HCT116 (cell line): ENCODE measurements around the gene CMIP. TPM values are rescaled to one million over a fixed set of nuclear protein-coding genes. Genes with fewer than 3 reads are reported as not detected.

ENCODE experiments used
- ATAC-seq: fragments of 200-7000 bp; cut with Tn5 transposase; 2 replicates; pipeline ENCODE4 v1.9.1; 2020; ENCODE audit warnings: mild to moderate bottlenecking, moderate library complexity
- BruUV-seq: library from RNA; stranded (reverse); fragments of 400-500 nt; replicated peaks from 2 replicates; lab custom pipeline; 2021; lab: Mats Ljungman, UMichigan
- CTCF ChIA-PET: fragments of 300-600 bp; sonication (Branson Sonifier 250); formaldehyde crosslinking; loops from one replicate; lab custom pipeline; 2021; ENCODE audit warnings: antibody characterized with exemption; lab: Charles Lee
- POLR2A ChIA-PET: fragments of 300-600, 350-600 bp; sonication (Branson Sonifier 250); formaldehyde crosslinking; loops from one replicate; lab custom pipeline; 2021; ENCODE audit warnings: antibody characterized with exemption; lab: Charles Lee
- RAD21 ChIA-PET, 2 experiments: fragments of 300-600 bp; sonication (Branson Sonifier 250); formaldehyde crosslinking; loops; one replicate each; lab custom pipeline; 2023; ENCODE audit warnings: low total read pairs in 2 of 2; ENCODE audit not compliant: uncharacterized antibody in 2 of 2, unreplicated experiment in 2 of 2, low non-redundant PET in 1 of 2; lab: Charles Lee
- DNase-seq: peaks from one replicate; pipeline ENCODE4 v3.0.0-alpha.2; 2010; ENCODE audit warnings: low read depth, low spot score
- H2AFZ ChIP-seq: fragments of 200-600 bp; shearing (Covaris generic), sonication (generic); 2 replicates; pipeline ENCODE4 v1.6.1; 2017; ENCODE audit warnings: low read depth, mixed run types, mixed read lengths, antibody characterized with exemption, low read length; ENCODE audit not compliant: poor library complexity, severe bottlenecking
- H3K27ac ChIP-seq: 2 replicates; pipeline ENCODE4 v1.5.1; 2012; ENCODE audit warnings: low read depth, low read length
- H3K27me3 ChIP-seq: fragments of 200-600 bp; sonication (generic); 2 replicates; pipeline ENCODE4 v1.6.1; 2016; ENCODE audit warnings: mixed run types, low read length, mixed read lengths; ENCODE audit not compliant: insufficient read depth
- H3K36me3 ChIP-seq, 2 experiments: fragments of 200-500 bp in 1 of 2; fragments of 200-600 bp in 1 of 2; sonication (Bioruptor generic) in 1 of 2; sonication (generic) in 1 of 2; 2 replicates each; pipeline versions ENCODE4 v1.5.1 to v1.6.1; 2014 to 2016; ENCODE audit warnings: low read length in 2 of 2, inconsistent platforms in 1 of 2, mixed read lengths in 1 of 2, mixed run types in 1 of 2; ENCODE audit not compliant: insufficient read depth in 2 of 2, control insufficient read depth in 1 of 2
- H3K4me1 ChIP-seq, 2 experiments: fragments of 200-600 bp in 1 of 2; sonication (generic) in 1 of 2; 2 replicates each; pipeline versions ENCODE4 v1.5.1 to v1.6.1; 2012 to 2017; ENCODE audit warnings: low read length in 2 of 2, inconsistent platforms in 1 of 2, mild to moderate bottlenecking in 1 of 2, mixed read lengths in 1 of 2, mixed run types in 1 of 2, moderate library complexity in 1 of 2; ENCODE audit not compliant: insufficient read depth in 2 of 2, control insufficient read depth in 1 of 2
- H3K4me2 ChIP-seq: fragments of 200-600 bp; sonication (generic); 2 replicates; pipeline ENCODE4 v1.6.1; 2017; ENCODE audit warnings: mixed run types, low read length, mixed read lengths
- H3K4me3 ChIP-seq, 2 experiments: fragments of 200-600 bp in 1 of 2; sonication (generic) in 1 of 2; replicated peaks in 1 of 2; 2 replicates each; pipeline ENCODE4 v1.5.1; 2011 to 2016; ENCODE audit warnings: low read length in 2 of 2, control low read depth in 1 of 2, low read depth in 1 of 2, mild to moderate bottlenecking in 1 of 2, mixed read lengths in 1 of 2, mixed run types in 1 of 2
- H3K79me2 ChIP-seq: fragments of 200-600 bp; sonication (generic); 2 replicates; pipeline ENCODE4 v1.6.1; 2017; ENCODE audit warnings: mild to moderate bottlenecking, mixed run types, low read length, moderate library complexity, mixed read lengths; ENCODE audit not compliant: insufficient read depth
- H3K9ac ChIP-seq: fragments of 200-600 bp; sonication (generic); 2 replicates; pipeline ENCODE4 v1.6.1; 2016; ENCODE audit warnings: low read length, mixed read lengths
- H3K9me2 ChIP-seq: fragments of 200-600 bp; sonication (generic), shearing (Covaris generic); 2 replicates; pipeline ENCODE4 v1.6.1; 2017; ENCODE audit warnings: mixed run types, mild to moderate bottlenecking, moderate library complexity; ENCODE audit not compliant: insufficient read depth
- H3K9me3 ChIP-seq, 2 experiments: fragments of 200-500 bp in 1 of 2; fragments of 200-600 bp in 1 of 2; sonication (Bioruptor generic) in 1 of 2; sonication (generic) in 1 of 2; 2 replicates each; pipeline ENCODE4 v1.6.1; 2014 to 2017; ENCODE audit warnings: low read length in 2 of 2, mixed read lengths in 2 of 2, inconsistent platforms in 1 of 2, low read depth in 1 of 2, mild to moderate bottlenecking in 1 of 2, mixed run types in 1 of 2, moderate library complexity in 1 of 2; ENCODE audit not compliant: control insufficient read depth in 1 of 2, insufficient read depth in 1 of 2
- H4K20me1 ChIP-seq: fragments of 200-600 bp; sonication (generic), shearing (Covaris generic); 2 replicates; pipeline ENCODE4 v1.6.1; 2017; ENCODE audit warnings: mixed run types, mild to moderate bottlenecking, moderate library complexity; ENCODE audit not compliant: insufficient read depth
- ATF3 ChIP-seq: IDR thresholded peaks from 2 replicates; pipeline ENCODE4 v1.6.1; 2012
- CBX3 ChIP-seq: IDR thresholded peaks from 2 replicates; pipeline ENCODE4 v1.6.1; 2012; ENCODE audit warnings: low read depth
- CEBPB ChIP-seq: IDR thresholded peaks from 2 replicates; pipeline ENCODE4 v1.6.1; 2012; ENCODE audit warnings: low read depth
- EGR1 ChIP-seq: IDR thresholded peaks from 2 replicates; pipeline ENCODE4 v1.6.1; 2012; ENCODE audit warnings: low read depth
- EZH2 ChIP-seq: fragments of 200-600 bp; sonication (generic); IDR thresholded peaks from 2 replicates; pipeline ENCODE4 v1.6.1; 2017; ENCODE audit warnings: antibody characterized with exemption, mixed run types
- EZH2phosphoT487 ChIP-seq: fragments of 200-600 bp; IDR thresholded peaks from 2 replicates; pipeline ENCODE4 v1.6.1; 2018; ENCODE audit warnings: antibody characterized with exemption, borderline replicate concordance
- FOSL1 ChIP-seq: IDR thresholded peaks from 2 replicates; pipeline ENCODE4 v1.6.1; 2012; ENCODE audit warnings: low read depth
- MAX ChIP-seq: IDR thresholded peaks from 2 replicates; pipeline ENCODE4 v1.6.1; 2012
- POLR2AphosphoS5 ChIP-seq: IDR thresholded peaks from 2 replicates; pipeline ENCODE4 v1.6.1; 2011; ENCODE audit warnings: mild to moderate bottlenecking, low read depth, low read length, moderate library complexity
- RAD21 ChIP-seq: IDR thresholded peaks from 2 replicates; pipeline ENCODE4 v1.6.1; 2012; ENCODE audit warnings: low read depth, mild to moderate bottlenecking
- REST ChIP-seq: IDR thresholded peaks from 2 replicates; pipeline ENCODE4 v1.6.1; 2012; ENCODE audit warnings: low read depth
- SIN3A ChIP-seq: IDR thresholded peaks from 2 replicates; pipeline ENCODE4 v1.6.1; 2012; ENCODE audit warnings: low read depth
- SP1 ChIP-seq: IDR thresholded peaks from 2 replicates; pipeline ENCODE4 v1.6.1; 2012; ENCODE audit warnings: low read depth
- YY1 ChIP-seq: IDR thresholded peaks from 2 replicates; pipeline ENCODE4 v1.6.1; 2011; ENCODE audit warnings: low read length, low read depth, moderate library complexity, mild to moderate bottlenecking; ENCODE audit not compliant: insufficient replicate concordance; ENCODE audit errors: extremely low read depth
- intact Hi-C: fragments of 100-400 bp; cut with micrococcal nuclease; formaldehyde crosslinking; loops from 2 replicates; pipeline ENCODE4 v1.10.0; 2022
- total RNA-seq: library from RNA; stranded (reverse); gene quantifications from one replicate; pipeline ENCODE4 v1.2.1, GENCODE V29; 2021; ENCODE audit not compliant: unreplicated experiment

Gene CMIP
- total RNA-seq, 1 experiment from 2014 or later, result 64.6 TPM

- peaks cover 53 to 88% of the 10 kb centered on the region in 2 experiments for H3K4me1 ChIP-seq
Observed at GRCh38 chr16:81518439-81518757, 73.8 kb downstream of the CMIP start.

More at GRCh38 chr16:81518439-81518757, 73.8 kb downstream of the CMIP start:
- H3K36me3 ChIP-seq, result peaks cover 0 to 8% of the 10 kb centered on the region in 2 experiments; a peak in 1 of 4 replicates
- H3K9me3 ChIP-seq, result no peaks in the 10 kb centered on the region
- TF ChIP-seq FOSL1, result no peak
- no peak for TF ChIP-seq EZH2phosphoT487
- TF ChIP-seq MAX, result no peak
- no peak for TF ChIP-seq CEBPB
- no peak for TF ChIP-seq CBX3
- TF ChIP-seq YY1, result no peak
- TF ChIP-seq EZH2, result no peak
- TF ChIP-seq POLR2AphosphoS5, result no peak
- no peak for TF ChIP-seq REST
- TF ChIP-seq RAD21, result no peak
- no peak for TF ChIP-seq SP1
- no peak for TF ChIP-seq SIN3A
- TF ChIP-seq ATF3, result no peak
- TF ChIP-seq EGR1, result no peak
- intact Hi-C loops, result no loop called here
- BruUV-seq, result no TSS peak
- H2AFZ ChIP-seq, result no peak overlapping the region
- ATAC-seq, result no peak
- H3K79me2 ChIP-seq, result peaks cover 97% of the 10 kb centered on the region
- no peak overlapping the region; the same call in 1 of the 2 replicates for H3K4me2 ChIP-seq
- DNase-seq, result no peak
- no peaks in the 10 kb centered on the region for H3K9me2 ChIP-seq
- no peak overlapping the region for H3K27ac ChIP-seq
- H4K20me1 ChIP-seq, result no peaks in the 10 kb centered on the region
- no peak overlapping the region for H3K4me3 ChIP-seq
- no peaks in the 10 kb centered on the region for H3K27me3 ChIP-seq
- POLR2A ChIA-PET, result no interaction called here
- RAD21 ChIA-PET, result no interaction called here
- CTCF ChIA-PET, result no interaction called here
- H3K9ac ChIP-seq, result no peak overlapping the region
